HG02571 (cell line): ENCODE measurements around the gene CDH12.
"Not testable (repeated sequence)": the region's sequence is repeated elsewhere in the genome, so short reads cannot be mapped to it uniquely, and the experiment has no call there.

ENCODE experiments used
- ATAC-seq: cut with Tn5 transposase; IDR thresholded peaks from one replicate; pipeline ENCODE4 v1.9.1; 2021; ENCODE audit warnings: mild to moderate bottlenecking, moderate library complexity; ENCODE audit not compliant: unreplicated experiment

CDH12 gene

DNA sequence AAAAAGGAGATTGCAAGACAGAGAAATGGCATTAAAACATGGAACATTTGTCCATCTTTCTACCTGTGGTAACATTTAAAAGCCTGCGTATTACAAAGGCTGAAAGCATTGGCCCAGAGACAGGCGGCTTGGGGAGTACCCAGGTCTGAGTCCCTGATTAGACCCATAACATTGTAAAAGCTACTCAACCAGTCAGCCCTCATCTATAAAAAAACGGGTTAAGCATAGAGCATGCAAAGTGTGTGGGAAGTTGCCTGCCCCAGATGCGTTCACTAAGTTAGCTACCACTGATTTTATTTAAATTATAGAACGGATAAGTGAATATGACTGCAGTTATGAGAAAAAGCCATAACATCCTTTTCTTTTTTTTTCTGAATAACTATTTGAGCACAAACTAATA, 276.1 kb downstream of the CDH12 start:
- no peak for ATAC-seq

DNA sequence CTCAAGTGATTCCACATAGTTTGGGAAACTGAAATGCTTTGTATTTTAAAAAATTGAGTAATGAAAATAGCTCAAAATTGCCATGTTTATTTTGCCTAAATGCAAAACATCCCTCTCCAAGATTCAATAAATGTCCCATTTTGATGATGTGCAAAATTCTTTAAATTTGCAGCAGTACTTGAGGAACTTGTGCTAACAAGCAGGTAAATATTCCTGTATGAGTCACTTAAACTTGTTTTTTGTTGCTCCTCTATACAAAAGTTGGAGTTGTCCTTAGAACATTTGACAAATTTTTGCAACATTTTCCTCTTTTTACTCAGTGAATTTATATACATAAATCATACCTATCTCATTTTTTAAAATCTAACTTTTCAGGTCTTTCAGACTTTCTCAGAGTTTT, 280.2 kb downstream of the CDH12 start:
- ATAC-seq = no peak

DNA sequence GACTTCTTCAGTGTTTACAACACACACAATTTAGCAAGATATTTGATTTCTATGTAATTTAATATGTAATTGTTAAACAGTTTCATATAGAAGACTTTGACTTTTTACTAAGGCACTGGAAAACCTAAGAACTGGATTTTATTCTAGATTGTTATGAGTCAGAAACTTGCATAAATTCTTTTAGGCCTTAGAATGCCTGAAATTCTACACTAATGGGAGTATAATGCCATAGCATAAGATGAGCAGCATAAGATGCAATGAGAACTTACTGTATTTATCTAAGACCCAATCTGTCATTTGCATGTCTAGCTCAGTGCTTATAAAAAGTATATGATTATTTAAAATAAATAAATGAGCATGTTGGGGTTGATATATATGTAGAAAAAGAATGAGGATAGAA, 285.2 kb downstream of the CDH12 start:
- no peak for ATAC-seq

DNA sequence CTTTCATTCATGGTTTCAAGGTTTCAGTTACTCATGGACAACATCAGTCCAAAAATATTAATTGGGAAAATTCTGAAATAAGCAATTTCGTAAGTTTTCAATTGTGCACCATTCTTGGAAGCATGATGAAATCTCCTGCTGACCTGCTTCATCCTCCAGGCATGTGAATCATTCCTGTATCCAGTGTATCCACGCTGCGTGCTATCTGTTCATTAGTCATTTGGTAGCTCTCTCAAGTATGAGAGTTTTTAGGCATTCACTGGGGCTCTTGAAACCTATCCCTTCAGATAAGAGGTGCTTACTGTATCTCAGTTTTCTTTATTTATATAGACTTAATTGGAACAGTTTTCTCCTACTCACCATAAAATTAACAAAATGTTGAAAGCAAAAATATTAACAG, 293.0 kb downstream of the CDH12 start:
- no peak for ATAC-seq

DNA sequence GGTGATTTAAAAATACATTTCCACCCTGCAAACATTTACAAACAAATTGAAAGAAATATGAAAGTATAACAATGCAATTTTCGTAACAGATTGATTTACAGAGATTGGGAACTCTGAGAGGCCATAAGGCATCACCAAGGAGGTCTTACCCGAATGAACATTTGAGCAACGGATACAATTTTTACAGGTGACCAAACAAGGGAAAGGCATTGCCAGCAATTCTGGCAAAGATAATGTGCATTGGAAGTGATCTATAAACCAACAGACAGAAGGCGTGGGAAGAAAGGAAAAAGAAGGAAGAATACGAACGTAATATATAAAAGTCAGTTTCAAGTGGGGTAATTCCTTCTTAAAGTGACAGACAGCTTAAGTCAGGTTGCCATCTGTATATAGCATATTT, 295.9 kb downstream of the CDH12 start:
- no peak for ATAC-seq

DNA sequence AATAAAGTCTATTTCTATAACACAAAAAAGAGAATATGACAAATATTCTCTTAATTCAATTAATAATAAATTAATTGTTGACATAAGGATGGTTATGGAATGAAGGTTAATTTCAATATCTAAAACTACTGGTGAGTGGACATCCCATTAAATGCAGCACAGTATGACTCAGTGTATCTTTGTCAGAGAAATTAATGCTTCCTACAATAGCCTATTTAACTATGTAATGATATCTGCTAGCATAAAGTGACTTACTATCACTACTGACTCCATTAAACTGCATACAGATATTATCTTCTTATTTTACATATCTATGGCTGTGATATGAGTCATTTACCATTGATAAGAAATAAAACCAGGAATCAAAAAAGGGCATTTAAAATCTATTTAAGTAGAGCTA, 298.7 kb downstream of the CDH12 start:
- ATAC-seq = no peak

DNA sequence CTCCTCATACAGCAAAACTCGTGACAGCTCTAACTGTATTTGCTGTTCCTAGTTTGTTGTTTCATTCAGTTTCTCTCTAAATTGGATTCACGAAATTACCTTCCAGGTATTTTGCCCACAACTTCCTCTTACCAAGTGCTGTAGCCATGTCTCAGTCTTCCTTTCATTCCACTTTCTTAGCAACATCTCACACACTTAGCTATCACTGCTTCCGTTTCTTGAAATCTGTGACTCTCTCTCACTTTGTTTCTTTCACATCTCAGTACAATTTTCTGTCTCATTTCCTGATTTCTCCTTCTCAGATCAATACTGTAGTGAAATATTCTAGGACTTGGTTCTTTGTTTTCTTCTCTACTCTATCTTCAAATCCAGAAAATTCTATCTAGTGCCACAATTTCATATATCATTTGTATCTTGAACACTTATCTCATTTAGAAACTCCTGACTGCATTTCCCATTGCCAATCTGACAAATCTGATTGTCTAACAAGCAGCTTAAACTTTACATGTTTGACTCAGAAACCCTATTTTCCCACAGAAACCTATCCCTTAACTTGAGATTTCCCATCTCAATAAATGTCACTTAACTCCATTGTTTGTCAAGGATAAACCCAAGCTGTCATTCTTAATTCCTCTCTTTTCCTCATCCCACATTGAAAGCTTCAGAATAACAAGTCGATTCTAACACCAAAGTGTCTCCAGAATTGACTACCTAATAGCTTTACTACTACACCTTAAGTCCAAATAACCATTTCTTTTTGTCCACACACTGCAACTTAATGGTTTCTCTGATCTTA, 303.1 kb downstream of the CDH12 start:
- ATAC-seq = no peak

DNA sequence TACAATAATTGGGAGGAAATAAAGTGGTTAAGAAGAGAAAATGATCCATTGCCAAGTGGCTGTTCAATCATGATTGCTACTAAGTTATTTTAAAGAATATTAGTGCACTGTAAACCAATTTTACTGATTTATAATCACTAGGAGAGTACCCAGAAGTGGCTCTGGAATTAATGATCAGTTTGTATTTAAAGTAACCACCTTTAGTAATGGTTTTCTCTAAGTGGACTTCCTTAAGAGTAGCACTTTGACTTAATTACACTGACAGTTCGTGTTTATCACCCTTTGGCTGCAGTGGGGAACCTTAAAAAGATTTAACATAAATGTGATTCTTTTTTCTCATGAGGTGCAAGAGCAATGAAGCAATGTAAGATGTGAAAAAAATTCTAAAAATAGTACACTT, 310.8 kb downstream of the CDH12 start:
- ATAC-seq = no peak

DNA sequence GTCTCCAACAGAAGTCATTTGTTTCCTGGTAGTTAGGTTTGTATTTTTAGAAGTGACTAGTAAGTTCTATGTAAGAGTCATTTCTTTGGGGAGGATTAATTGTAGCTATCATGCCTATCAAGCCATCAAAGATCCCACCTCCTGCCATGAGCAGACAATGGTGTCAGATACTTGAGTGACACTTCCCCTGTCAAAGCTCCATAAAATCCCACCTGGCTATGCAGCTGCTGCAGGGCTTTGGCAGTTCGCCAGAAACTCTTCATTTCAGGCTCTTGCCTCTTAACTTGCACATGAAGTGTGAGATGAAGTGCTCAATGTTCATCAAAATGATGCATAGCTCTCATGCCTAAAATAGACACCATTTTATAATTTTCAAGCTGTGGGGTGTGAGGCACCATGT, 312.1 kb downstream of the CDH12 start:
- no peak for ATAC-seq

DNA sequence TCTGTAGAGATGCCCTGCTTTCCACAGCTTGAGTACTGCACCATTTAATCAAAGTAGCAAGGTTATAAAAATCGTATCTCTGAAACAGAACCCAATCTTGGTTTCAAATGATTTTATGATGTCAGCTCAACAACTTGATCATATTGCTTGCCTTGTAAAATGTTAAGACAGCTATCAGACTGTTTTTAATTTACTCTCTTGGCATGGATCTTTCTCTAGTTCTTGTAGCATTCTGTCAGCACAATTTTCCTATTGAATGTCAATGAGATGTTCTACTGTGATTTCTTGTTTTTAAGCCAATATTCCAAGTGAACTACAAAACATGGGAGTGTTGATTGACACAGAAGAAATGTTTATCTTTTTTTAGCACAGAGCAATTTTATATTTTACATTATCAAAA, 313.4 kb downstream of the CDH12 start:
- ATAC-seq = no peak

DNA sequence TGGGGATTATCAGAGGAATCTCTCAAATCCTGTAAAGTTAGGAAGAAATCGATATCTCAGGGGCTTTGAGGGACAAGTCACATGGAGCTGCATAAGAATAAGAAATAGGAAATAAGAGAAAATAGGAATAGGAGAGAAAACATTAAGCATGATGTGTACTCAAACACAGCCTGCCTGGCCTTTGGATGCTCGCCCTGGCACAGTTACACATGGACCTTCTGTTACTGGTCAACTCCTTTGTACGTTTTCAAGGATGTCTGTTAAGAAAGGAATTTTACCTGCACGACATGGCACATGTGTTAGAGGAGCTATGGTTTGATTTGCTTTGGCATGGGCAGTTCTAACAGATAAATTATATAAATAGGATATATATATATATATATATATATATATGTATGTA, 321.2 kb downstream of the CDH12 start:
- no peak for ATAC-seq

DNA sequence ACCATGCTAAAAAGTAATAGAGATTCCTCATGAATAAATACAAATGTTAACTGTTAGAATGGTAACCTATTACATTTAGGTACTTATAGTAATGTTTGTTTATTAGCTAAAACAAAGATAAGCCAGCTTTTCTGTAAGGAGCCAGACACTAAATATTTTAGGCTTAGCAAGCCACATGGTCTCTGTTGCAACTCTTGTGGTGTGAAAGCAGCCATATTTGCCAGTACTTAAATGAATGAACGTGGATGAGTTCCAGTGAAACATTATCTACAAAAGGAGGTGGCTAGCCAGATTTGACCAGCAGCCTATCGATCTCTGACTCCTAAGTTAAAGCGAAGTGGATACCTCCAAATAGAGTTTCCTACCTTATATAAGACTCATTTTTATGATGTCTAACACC, 331.6 kb downstream of the CDH12 start:
- no peak for ATAC-seq

DNA sequence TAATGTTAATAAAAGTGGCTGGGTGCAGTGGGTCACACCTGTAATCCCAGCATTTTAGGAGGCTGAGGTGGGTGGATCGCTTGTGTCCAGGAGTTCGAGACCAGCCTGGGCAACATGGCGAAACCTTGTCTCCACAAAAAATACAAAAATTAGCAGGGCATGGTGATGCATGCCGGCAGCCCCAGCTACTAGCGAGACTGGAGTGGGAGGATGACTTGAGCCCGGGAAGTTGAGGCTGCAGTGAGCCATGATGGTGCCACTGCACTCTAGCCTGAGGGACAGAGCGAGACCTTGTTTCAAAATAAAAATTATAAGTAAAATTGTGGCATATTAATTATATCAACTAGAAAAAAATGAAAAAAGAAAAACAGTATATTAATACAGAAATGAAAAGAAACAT, 336.6 kb downstream of the CDH12 start:
- not testable (repeated sequence) for ATAC-seq

DNA sequence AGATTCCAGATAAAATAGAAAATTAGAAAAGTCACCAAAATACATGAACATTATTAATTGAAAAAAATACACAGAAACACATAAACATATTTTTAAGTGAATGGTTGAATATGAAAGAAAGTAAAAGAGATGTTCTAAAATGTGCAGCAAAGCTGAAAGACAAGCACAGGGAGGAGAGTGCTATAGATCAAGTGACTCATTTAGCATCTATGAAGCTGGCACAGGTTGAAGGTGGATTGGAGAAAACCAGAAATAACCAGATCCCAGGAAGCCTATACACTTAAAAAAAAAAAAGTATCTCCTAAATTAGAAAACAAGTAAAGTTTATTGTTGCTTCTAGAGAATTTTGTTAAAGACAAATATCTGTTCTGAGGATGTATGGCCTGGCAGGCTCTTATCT, 338.9 kb downstream of the CDH12 start:
- no peak for ATAC-seq

DNA sequence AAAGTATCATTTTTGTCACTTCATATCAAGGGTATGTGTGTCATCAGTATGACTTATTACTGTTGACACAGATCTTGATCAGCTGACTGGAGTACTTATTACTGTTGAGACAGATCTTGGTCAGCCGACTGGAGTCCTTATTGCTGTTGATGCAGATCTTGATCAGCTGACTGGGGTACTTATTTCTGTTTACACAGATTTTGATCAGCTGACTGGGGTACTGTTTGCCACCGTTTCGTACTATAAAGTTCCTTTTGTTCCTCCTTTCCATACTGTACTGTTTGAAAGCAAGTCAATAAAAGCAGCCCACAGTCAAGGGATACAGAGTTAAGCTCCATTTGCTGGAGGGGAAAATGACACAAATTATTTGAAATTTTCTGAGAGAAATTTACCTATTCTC, 347.3 kb downstream of the CDH12 start:
- ATAC-seq = no peak

DNA sequence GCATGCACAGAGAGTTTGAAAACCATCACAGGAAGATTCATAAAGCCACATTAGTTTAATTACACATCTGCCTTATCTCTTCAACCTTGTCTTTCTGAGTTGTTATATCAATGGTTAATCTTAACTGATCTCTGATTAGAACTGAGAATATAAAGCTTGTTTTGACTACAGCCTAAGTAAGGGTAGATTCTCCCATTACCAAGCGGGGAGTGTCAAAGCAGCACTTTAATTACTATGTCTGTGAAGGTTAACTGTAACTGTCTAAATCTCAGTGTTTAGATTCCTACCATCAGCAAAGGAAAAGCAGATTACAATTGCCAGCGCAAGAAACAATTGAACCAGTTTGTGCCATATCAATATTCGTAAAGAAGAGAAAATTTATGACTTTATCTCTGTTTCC, 348.7 kb downstream of the CDH12 start:
- ATAC-seq = no peak

DNA sequence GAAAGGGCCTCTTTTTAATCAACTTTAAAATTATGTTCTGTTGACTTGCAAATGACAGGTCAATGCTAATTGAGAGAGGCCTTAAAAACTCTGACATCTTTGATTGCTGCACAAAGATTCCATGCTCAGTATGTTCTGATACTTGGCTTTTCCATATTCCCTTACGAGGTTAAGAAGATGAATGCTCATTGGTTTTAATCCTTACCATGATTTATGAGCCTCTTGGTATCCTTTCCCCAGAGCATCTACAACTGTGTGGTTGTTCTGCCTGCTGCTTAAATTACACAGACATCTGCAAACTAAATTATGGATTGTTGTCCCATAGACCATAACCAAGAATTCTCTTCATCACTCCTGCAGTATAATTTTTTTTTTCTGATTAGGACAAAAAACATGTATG, 352.6 kb downstream of the CDH12 start:
- ATAC-seq = no peak

DNA sequence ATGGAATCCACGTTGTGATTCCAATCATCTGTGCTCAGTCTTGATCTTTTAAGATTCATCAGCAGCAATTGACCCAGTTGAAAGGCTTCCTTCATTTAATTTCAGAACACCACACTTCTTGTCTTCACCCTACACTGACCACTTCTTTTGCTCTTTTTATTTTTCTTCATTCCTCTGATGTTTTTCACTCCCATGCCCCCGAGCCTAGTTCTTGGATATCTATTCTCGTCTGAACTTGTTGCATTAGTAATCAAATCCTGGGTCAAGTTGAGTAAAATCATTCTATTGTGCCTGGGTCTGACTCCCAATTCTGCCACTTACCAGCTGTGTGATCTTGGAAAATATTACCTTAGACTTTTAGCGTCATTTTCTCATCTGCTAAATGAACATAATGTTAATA, 356.5 kb downstream of the CDH12 start:
- ATAC-seq = no peak

DNA sequence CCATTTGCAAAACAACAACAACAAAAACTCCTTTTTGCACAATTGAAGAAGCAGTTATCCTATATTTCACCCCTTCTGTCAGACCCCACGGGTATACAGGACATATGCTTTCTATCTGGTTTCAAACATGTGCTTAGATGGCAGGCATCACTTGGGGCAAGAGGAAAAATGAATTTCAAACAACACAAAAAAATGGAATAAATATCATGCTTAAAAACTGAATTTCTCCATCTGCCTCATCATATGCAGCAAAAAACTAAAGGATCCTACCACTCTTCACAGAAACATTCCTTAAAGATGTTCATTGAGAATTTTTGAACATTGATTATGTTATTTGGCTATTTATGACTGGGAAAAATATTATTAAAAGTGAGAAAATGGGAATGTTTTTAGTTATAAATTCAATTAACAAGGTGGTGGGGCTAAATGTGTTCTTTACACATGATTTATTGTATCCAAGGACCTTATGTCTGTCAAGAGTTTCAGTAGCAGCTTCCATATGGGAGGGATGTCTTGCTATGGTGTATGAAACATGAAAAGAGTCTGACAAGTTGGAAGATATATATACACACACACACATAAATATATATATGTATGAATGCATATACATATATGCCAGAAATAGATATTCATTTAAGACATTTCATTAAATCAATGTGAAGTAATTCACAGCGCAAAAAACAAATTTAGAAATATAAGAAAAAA, 358.0 kb downstream of the CDH12 start:
- no peak for ATAC-seq

DNA sequence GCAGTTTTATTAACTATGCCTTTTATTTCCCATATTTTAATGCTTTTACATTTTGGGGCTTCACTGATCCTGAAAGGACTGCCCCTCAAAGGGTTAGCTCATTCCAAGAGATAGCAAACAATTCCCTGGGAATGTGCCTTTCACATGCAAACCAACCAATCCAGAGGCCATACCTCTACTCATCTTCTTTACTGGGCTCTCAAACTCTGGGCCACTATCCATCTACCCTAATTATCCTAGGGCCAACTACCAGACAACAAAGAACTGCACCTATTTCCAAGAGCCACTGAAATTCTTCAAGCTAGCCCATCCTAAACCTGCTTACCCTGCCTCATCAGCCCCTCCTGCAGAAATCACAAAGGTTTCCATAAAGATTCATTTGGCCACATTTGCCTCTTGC, 364.7 kb downstream of the CDH12 start:
- ATAC-seq = no peak

DNA sequence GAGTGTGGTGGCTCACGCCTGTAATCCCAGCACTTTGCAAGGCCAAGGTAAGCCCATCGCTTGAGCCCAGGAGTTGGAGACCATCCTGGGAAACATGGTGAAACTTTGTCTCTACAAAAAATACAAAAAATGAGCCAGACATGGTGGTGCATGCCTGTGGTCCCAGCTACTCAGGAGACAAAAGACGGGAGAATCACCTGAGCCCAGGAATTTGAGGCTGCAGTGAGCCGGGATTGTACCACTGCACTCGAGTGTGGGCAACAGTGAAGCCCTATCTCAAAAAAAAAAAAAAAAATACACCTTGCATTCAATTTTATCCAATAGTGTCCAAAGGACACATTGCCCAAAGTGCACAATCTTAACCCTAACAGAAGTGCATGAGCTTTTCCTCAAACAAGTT, 372.8 kb downstream of the CDH12 start:
- ATAC-seq = no peak

DNA sequence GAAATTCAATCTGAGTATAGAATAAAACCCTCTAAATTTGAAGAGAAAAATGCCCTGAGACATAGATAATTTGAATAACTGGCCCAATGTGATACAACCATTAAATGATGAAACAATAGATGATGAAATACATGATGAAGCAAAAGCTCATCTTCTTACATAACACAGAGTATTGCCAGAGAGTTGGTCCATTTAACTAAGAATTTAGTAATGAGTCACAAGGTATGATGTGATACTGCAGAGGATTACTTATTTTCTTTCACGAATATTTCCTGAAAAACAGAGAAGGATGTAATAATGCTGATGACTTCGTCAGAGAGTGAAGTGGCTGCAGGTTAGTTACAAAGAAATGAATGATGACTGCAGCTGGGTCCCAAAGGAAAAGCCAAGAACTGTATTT, 379.3 kb downstream of the CDH12 start:
- ATAC-seq = no peak

DNA sequence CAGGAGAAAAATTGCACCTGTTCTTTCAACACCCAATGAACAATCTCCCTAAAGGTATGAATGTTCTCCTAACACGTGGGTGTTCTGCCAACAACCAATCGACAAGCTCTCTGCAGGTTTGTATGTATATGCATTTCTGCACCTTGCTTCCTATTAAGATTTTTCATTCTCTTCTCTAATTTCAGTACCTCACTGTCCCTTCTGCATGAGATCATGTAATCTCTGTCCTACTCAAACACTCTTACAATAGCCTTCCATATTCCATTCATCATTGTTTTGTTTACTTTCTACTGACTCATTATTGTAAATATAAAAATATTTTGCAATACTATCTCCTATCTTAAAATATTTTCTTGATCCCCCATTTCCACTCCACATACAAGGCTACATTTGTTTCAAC, 382.0 kb downstream of the CDH12 start:
- no peak for ATAC-seq
